Skeletal muscle cell (primary cell): ENCODE measurements around the gene TIFAB.

Experiments used
- DNase-seq: peaks from one replicate; pipeline ENCODE4 v3.0.0-alpha.2; 2010; ENCODE audit warnings: low read depth
- H3K4me3 ChIP-seq: 2 replicates; pipeline ENCODE4 v1.5.1; 2011; ENCODE audit warnings: low read depth, mild to moderate bottlenecking, control low read depth, low read length, moderate library complexity

The TIFAB gene

DNA sequence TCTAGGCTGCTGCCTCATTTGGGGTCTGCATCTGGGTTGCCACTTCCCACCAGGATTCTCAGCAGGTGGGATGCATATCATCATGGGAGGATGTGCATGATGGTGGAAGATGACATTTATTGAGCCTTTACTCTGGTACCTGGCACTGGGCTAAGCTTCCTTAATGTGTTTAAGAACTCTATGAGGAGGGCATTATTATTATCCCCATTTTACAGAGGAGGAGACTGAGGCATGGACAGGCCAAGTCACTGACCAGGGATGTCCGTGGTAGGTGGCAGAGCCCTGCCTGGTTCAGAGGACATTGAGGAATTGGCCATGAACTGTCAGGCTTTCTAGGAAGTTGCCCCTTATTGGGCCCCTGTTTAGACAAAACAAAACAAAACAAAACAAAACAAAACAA lies 31.1 kb upstream of the TIFAB start:
- no peak for DNase-seq
- no peak overlapping the region for H3K4me3 ChIP-seq

DNA sequence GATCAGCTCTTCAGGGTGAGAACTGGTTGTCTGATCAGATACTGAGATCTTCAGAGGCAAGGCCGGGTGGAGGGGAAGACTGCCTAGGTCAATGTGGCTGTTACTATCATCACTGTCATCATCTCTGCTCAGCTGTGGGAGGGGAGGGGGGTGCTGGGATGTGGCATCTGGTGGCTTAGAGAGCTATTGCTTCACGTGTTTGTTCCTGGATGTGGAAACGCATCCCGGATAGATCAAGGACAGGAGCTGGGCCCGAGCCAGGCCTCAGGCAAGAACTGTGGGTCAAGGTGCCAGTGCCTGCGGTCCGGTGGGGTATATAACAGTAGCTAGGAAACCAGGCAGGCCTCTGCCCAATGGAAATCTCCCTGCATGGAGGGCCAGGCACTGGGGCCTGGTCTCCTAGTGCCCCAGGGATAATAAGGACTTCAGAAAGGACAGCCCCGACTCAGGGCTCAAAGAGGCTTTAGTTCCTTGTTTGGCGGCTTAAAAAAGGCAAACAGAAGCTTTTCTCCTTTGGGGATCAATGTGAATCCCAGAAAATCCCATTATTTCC lies 30.3 kb upstream of the TIFAB start:
- no peak for DNase-seq
- H3K4me3 ChIP-seq: no peak overlapping the region

DNA sequence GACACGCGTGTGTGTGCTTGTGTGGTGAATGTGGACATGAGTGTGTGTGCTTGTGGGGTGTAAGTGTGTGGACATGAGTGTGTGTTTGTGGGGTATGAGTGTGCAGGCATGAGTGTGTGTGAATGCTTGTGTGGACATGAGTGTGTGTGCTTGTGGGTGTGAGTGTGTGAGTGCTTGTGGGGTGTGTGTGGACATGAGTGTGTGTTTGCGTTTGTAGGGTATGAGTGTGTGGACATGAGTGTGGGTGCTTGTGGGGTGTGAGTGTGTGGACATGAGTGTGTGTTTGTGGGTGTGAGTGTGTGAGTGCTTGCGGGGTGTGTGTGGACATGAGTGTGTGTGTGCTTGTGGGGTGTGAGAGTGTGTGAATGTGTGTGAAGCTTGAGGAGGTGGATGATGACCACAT lies 29.8 kb upstream of the TIFAB start:
- H3K4me3 ChIP-seq: no peak overlapping the region
- no peak for DNase-seq

DNA sequence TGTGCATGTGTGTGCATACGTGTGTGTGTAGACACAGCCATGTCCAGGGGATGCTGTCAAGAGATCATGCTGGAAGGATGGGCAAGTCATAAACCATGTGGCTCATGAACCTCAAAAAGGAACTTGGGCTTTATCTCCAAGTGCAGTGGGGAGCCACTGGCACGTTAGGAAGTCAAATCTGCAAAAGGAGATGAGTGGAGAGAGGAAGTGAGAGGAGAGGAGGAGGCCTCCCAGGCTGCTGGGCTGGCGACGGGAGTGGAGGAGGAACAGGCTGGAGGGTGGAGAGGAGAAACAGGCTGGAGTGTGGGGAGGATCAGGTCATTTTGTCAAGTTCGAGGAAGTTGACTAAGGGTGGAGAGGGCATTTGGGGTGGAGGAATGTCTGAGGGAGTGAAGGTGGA lies 29.2 kb upstream of the TIFAB start:
- DNase-seq: no peak
- no peak overlapping the region for H3K4me3 ChIP-seq

DNA sequence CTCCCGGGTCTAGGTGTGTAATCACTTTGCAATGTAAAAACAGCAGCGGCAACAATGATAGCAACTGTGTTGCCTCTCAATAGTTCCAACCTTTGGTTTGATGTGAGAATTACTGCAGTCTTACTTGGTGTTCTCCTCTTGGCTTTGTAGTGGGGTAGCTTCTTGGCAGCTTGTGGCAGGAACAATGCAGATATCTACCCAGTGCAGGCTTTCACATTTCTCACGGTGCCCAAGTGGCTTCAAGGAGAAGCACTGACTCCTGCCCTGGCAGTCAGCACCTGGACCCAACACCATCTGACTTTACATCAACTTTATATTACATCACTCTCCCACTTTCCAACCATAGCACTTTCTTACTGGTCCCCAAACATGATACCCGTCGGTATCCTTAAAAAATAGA lies 28.4 kb upstream of the TIFAB start:
- no peak for DNase-seq
- no peak overlapping the region for H3K4me3 ChIP-seq

DNA sequence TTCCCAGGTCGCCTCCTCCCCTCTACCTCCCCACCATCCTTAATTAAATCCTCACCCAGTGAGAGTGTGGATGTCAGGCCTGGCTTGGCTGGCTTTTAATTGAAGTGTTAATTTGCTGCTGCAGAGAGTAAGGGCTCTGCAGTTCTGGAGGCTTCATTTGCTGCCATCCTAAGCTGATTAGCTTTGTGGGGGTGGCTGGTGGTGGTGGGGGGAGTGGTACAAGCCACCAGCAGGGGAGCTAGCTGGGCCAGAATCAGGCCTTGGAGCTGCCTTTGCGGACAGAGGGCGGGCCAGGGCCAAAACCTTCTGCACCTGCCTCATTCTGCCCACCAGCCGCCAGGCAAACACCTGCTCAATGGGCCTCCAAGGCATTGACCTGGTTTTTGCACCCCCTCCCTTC lies 26.8 kb upstream of the TIFAB start:
- H3K4me3 ChIP-seq: no peak overlapping the region
- DNase-seq: no peak

DNA sequence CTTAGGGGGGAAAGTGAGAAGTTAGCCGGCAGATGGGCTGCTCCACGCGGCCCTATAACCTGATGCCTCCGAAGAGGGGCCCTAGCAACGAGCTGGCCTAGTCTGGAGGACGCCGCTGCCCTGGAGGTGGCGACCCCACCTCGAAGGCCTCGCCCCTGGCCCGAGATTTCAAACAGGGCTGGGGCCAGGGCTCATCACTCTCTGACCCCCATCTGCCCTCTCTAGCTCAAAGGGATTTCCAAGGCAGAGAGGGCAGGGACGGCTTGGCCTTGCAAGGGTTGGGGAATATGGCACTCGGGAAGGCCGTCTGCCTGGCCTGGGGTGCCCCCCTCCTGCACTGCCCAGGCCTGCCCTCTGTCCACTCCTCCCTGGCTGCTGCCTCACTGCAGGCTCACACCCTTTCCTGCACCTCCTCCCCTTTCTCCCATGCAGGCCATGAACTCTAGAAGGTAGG lies 25.5 kb upstream of the TIFAB start:
- no peak for DNase-seq
- no peak overlapping the region for H3K4me3 ChIP-seq

DNA sequence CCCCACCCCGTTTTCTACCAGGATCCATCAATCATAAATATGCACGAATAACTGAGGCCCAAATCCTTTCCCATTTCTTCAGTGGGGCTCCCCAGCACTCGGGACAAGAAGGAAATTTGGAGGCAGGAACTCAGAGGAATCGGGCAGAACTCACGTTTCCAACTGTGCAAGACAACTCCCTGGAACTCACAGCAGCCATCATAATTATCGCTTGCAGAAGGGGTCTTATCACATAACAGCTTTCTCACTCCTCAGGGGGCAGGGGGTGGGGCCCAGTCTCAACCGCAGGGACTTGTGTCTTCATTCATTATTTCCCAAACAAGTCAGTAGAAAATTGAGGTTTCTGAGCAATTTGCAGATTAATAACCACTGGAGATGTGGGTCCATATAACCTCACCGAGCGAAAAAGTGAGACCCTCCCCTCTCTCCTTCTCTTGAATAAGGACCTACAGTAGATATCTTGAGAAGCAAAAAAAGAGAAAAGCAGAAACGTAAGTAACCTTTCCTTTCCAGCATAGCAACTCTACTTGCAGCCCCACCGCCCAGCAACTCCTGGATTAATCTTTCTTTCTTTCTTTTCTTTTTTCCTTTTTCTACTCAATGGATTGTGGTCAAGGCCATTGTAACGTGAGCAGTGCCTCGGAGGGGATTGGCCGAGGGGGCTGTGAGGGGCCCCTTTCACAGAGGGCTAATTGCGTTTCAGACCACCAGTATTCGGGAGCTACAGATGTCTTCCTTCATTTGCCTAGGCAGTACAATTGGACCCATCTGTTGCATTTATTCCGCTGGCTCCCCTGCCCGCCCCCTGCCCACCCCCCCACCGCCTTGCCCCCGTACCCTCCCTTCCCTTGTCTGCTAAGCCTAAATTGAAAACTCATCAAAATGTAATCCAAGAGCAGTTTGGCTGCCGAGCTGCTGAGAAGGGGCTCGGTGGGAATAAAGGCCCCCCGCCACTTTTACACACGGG lies 24.7 kb upstream of the TIFAB start:
- no peak overlapping the region for H3K4me3 ChIP-seq
- no peak for DNase-seq

DNA sequence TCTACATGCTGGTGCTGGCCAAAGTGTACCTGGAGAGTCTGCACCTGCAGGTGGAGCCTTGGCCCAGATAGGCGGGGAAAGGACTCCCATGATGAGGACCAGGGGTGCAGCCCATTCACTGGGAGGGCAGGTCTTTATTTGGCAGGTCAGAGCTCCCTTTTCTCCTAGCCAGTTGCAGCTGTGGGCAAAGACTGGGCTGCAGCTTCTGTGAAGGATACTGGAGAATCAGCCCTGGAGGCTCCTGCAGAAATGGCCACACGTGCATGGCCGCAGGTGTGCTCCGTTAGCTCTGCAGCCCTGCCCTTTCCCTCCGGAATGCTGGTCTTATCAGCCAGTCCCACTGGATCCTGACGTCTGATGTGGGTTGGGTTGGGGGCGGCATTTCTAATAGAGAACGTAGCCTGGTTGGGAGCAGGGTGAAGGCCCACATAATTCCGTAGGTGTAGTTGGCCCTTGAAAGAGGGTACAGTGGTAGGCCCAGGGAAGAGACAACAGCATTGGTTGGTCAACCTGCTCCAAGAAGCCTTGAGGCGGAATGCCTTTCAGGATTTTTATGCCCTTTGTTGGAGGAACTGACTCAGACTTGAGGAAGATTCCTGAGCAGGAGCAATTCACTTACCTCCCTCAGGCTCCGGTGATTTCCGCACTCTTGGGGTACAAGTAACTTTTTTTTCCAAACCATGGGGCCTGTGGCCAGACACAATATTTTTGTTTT lies 22.0 kb upstream of the TIFAB start:
- DNase-seq: no peak
- no peak overlapping the region for H3K4me3 ChIP-seq

DNA sequence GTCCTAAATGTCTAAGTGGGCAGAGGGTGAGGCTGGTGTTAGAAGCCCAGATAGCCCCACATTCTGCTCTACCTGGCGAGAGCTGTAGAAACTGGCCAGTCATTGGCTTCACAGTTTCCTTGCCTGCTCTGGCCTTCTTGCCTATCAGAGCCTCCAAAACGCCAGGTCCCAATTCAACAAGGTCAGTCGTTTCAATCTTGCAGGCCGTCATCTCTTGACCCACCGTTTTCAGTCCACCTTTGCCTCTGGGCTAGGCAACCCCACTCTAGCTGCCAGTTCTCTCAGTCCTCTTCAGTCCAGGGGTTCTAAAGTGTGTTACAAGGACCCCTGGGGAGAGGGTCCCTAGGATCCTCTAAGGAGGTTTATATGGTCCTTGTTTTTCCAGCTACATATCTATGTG lies 20.0 kb upstream of the TIFAB start:
- DNase-seq: no peak
- no peak overlapping the region for H3K4me3 ChIP-seq

DNA sequence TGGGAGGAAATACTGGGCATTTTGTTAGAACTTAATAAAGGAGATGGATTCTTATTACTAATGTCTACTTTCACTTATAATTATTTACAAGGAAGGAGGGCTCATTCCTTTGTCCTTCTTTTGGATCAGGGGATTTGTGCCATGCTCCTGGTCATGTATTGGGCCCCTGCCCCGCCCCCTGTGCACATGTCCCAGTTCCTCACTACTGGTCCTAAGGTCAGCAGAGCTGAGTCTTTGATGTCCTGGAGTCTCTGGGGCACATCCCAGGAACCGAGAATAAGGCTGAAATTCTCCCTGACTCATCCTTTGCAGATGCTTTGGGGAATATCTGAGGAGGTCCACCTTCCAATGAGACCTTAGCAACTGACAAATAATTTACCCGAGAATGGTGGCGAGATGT lies 19.6 kb upstream of the TIFAB start:
- no peak overlapping the region for H3K4me3 ChIP-seq
- no peak for DNase-seq

DNA sequence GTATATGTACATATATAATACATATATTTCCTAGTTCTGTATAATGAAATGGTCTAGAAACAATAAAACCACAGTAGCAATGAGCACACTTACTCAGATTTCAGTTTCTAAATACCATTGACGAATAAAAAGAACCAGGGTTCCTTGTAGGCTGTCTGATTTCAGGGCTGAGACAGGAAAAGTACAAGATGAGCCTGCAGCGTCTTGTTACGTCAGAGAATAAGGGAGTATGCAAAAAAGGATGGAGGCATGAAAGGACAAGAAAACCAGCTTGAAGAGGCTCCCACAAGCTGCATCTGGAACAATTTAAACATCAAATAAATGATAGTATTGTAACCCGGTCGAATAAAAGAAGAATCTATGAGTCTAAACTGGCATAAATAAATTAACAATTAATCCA lies 17.8 kb upstream of the TIFAB start:
- no peak for DNase-seq
- no peak overlapping the region for H3K4me3 ChIP-seq

DNA sequence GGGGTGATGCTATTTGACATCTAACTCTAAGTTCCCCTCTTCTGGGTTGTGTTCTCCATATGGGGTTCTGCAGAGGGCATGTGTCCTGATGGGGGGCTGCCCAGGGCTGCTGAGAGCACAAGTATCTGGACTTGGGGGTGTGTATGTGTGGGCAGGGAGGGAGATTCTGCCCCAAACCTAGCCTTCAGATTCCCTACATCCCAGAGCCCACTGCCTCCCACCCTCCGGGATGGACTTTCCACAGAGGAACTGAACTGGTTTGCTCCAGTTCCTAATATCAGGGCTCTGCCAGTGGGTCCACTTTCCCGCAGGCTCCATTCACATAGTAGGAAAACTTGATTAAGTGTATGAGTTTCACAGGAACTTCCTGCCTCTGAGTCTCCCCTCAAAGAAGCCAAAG lies 16.4 kb upstream of the TIFAB start:
- no peak for DNase-seq

DNA sequence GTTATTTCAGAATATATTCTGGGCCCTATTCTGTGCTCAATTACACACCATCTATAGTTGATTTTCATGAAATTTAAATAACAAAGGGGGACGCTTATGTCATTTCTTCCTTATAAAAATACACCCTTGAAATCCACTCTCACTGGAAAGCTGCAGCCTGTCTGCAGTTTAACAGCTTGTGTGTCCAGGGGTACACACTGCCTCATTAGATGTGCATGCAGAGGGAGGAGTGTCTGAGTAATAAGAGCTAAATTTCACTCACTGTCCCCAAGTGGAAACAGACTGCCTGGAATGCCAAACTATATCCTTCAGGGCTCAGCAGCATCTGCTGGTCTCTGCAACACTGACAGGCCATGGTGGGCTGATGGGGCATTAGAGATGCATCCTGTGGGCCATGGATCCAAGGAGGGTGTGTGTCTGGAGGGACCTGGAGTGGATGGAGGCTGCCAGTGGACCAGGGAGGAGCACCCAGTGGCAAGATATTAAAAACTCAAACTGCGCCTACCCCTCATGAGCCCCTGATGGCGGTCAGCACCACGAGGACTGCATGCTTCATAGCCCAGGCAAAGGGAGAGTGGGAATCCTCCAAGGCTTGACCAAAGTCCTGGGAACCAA lies 15.8 kb upstream of the TIFAB start:
- DNase-seq: no peak
- H3K4me3 ChIP-seq: no peak overlapping the region

More for the DNA sequence above, 16.4 kb upstream of the TIFAB start:
- H3K4me3 ChIP-seq: no peak overlapping the region

DNA sequence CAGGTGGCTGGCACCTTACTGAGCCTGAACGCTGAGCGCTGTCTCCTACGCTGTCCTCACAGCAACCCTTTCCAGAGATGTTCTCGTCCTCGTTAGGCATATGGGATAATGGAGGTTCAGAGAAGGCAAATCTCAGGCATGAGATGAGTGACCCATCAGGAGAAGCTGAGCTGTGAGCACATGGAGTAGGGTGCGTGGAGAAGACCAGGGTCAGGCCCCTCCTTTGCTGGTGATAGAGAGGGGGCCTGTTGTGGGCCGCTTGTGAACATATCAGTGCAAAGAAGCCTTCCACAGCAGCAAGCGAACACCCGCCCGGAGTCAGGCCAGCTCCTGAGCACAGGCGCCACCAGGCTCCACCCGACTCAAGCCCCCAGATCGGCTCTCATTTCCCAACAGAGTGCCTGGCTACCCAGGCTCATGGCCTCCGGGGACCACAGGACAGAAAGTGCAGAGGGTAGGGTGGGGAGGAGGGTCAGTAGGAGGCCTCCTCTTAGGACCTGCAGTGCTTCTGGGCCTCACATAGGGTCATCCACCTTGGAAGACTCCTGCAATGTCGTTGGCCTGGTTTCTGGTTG lies 15.0 kb upstream of the TIFAB start:
- no peak overlapping the region for H3K4me3 ChIP-seq
- DNase-seq: no peak

DNA sequence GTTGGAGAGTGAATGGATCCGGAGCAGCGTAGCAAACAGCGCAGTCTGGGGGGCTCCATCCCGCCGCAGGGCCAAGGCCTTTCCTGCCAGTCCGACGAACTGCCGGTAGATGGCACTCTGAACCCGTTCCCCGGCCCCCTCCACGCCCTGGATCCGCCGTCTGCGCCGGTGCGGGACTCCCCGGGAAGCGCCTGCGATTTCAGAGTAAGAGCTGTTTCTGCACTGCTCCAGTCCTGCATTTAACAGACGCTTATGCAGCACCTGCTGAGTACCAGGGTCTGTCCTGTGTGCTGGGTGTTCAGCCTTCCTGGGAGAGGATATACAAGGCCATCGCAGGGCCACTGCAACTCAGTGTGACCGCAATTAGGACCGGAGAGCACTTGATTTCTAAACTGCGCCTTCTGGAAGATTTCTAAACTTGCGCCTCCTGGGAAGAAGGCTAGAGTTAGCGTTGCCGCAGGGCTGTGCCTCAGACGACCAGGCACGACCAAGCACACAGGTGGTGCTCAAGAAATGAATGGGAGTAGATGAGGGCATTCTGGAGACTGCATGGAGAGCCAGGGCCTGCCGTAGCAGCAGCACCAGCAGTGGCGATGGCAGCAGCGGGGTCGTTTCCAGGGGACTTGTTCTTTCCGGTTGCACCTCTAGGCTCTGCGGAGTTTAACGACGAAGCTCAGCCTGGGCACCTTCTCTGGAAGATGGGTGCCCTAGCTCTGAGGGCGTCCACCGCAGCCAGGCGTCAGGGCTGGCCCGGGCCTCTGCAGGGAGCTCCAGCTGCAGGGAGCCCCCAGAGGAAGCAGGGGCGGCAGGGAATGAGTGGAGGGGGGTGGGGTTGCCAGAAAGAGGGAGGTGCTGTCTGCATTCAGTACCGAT lies 14.3 kb upstream of the TIFAB start:
- no peak for DNase-seq
- no peak overlapping the region for H3K4me3 ChIP-seq

DNA sequence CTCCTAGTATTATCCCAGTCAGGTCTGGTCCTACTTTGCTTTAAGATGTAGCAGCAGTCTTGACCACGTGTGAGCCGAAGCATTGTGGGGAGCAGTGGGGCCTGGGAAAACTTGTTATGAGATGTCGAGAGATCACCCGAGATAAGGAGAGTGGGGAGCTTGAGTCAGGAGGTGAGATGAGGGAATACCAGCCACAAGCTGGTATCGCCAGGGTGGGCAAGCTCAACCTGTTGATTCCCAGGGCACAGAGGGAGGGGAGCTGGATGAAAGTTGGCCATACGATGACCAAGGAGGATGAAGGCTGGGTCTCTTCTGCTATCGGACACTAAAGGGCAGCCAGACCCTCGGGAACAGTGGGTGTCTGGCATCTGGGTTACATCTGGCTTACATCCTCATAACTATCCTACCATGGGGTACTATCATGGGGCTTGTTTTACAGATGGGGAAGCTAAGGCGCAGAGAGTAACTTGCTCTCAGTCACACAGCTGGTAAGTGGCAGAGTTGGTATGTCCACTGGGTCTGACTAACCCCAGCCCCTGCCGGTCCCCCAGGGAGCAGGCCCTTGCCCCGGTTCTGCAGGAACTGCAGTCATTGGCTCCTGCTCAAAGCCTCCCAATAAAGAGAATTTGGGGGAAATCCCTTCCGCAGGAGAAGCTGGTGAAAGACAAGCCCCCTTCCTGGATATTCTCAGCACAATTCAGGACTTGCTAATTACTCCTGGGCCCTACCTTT lies 13.4 kb upstream of the TIFAB start:
- DNase-seq: no peak
- no peak overlapping the region for H3K4me3 ChIP-seq

DNA sequence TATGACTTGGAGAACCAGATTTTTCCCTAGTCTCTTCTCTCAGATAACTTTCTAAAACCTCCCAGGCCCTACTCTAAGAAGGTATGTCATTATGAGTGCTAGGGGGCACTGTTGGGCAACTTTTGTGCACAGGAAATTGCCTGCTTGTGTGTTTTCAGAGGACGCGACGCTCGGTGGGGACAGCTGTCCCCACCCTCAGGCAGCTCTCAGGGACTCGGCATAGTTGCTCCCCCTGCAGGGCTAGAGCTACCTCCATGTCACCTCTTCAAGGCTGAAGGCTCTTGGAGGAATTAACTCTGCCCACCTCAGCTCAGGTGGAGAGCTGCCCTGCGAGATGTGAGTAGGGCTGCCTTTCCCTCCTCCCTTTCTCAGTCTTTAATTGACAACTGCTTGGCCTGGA lies 10.2 kb upstream of the TIFAB start:
- no peak overlapping the region for H3K4me3 ChIP-seq
- DNase-seq: no peak
